HG02884 (cell line): ENCODE data around the gene GJA3.

ENCODE experiments used
- ATAC-seq: cut with Tn5 transposase; IDR thresholded peaks from one replicate; pipeline ENCODE4 v1.9.1; 2021; ENCODE audit warnings: mild to moderate bottlenecking, moderate library complexity; ENCODE audit not compliant: unreplicated experiment

GJA3 gene

DNA sequence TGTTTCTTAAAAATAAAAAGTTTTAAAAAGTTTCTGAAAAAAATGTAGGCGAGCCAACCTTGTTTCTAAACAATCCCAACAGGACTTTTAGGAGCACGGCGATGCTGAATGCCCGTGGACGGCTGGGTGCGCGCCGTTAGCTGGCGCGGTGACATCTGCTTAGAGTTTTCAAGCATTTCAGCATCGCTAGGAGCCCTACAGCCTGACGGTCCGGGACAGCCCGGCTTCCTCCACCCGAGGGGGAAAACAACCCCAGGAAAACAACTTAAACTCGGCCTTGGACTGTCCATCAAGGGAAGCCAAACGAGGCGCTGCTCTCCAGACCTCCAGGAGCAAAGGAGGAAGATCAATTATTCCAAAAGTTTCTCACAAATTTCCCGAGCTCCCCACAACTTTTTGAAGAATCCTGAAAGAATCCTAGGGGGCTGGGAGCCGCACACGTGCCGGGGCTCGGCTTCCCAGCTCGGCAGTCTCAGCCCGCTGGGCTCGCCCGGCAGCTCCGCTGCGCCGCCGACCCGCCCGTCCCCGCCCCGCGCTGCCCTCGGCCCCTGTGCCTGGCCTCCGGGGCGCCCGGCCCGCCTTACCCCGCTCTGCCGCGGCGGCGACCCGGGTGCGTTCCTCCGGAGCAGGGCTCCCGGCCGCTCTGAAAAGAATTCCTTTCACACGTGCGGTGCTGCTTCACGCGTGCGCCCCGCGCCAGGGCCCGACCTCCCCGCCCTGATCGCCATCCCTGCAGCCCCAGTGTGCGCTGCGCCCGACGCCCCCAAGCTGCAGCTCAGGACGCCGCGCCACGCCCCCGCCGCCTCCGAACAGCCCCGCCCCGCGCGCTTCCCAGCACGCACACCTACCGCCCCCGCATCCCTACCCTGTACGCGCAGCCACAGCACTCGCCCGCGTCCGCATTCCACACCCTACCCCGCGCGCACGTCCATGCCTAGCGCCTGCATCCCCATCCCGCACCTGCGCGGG lies at the start of gene GJA3:
GJA3 (minus strand) TSS at position 747 of the 969 bp plus-strand sequence. CDS start 17,764 bp downstream, outside the sequence.
- peak; percentile 54 for ATAC-seq

DNA sequence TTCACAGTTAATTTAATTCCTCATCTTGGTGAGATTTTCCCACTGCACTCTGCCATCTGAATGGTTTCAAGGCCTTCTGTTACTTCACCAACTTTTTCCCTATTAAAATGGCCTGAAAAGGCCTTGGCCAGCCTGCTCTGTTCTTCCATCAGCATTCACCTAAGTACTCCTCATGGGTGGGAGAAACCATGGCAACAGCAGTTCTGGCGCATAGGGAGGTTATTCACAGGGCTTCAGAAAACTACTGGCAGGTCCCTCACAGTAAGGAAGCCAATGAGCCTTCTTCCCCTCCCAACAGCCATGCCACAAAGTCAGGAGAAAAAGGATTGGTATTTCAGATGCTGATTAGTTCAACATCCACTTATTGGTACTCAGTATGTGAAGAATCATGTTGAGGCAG lies 49.1 kb upstream of the GJA3 start:
- no peak for ATAC-seq

DNA sequence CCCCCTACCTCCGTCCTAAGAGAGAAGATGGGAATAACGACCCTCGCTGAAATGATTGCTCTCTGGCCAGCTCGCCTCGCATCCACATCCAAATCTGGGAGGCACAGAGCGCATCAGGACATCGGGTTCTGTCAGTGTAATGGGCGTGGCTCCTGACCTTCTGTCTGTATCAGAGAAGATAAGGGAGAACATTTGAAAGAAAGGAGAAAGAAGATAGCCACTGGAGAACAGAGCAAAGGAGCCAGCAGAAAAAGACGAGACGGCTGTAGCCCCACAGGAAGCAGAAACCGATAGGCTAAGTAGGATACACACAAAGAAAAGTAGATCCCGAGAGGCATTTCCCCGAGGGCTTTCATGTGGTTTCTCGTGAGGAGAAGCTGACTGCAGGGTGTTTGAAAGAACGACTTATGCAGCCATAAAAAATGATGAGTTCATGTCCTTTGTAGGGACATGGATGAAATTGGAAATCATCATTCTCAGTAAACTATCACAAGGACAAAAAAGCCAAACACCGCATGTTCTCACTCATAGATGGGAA lies 45.9 kb upstream of the GJA3 start:
- no peak for ATAC-seq

DNA sequence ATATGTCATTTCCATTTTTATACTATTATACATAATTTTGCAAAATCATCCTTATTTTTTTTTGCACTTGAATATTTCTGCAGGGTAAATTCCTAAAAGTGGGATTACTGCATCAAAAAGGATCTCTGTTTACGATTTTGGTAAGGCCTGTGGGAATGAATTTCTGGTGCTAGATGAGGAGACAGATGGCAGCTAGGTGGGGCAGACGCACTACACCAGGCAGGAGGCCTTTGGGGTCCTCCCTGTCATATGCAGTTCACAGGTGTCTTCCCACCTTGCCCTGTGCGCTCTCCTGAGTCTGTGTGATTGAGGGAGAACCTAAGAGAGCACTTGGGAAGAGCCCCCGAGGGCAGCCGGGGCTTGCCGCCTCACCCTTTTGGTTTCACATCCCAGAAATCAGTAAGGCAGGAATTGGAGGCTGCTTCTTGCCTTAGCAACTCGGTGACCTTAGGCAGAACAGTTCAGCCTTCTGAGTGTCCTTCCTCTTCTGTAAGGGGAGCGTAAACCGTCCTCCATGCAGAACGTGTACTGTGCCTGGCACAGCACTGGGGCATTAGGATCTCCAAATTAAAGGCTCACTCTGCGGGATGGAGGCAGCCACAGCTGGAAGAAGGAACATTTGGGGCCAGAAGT lies 45.3 kb upstream of the GJA3 start:
- ATAC-seq: no peak

DNA sequence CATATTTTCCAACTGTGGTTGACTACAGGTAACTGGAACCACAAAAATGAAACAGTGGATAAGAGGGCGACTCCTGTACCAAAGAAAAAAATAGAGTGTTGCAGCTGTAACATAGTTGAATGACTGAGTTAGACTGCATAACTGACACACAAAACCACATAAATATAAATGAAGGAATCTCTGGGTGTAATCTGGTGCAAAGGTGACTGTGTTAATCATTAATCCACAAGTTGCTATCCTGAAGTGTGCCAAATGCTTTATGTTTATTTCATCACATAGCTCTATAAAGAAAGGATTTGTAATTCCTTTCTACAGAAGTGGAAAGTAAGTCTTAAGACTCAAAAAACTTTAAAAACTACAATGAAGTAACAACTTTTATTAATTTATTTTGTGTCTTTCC lies 37.9 kb upstream of the GJA3 start:
- no peak for ATAC-seq

DNA sequence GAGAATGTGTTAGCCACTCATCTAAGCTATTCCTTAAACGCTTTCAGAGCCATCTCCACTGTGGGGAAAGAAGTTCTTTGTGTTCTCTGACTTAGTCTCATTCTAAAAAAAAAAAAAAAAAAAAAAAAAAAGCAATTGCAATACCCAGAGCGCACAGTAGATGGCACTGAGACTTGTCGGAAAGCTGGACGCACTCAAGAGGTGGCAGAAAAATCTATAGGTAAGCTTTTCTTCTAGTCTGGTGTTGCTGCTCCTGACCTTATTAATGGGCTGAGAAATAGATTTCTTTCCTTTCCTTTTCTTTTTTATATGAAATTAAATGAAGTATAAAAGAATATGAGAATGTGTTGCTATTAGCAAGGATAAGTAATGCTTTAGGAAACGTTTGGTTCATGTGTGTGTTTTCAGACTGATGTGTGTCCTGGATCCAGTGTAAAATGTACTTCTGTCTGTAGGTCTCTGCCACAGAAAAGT lies 36.5 kb upstream of the GJA3 start:
- no peak for ATAC-seq

DNA sequence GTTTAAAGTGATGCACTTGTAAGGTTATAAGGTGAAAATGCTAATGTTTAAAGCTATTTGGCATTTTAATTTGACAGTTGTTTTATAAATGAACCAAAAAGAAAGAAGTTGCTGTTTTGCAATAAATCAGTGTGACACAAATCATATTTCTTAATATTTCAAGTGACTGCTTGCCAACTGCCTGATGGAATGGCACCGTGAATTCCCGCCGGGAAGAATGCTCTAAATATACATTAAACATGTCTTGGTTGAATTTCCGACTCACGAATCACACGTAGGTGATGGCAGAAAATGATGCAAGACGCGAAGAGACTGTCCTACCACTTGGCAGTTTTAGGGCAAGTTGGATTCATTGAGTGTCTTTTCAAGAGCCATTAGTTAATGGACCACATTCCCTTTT lies 34.9 kb upstream of the GJA3 start:
- ATAC-seq: no peak

DNA sequence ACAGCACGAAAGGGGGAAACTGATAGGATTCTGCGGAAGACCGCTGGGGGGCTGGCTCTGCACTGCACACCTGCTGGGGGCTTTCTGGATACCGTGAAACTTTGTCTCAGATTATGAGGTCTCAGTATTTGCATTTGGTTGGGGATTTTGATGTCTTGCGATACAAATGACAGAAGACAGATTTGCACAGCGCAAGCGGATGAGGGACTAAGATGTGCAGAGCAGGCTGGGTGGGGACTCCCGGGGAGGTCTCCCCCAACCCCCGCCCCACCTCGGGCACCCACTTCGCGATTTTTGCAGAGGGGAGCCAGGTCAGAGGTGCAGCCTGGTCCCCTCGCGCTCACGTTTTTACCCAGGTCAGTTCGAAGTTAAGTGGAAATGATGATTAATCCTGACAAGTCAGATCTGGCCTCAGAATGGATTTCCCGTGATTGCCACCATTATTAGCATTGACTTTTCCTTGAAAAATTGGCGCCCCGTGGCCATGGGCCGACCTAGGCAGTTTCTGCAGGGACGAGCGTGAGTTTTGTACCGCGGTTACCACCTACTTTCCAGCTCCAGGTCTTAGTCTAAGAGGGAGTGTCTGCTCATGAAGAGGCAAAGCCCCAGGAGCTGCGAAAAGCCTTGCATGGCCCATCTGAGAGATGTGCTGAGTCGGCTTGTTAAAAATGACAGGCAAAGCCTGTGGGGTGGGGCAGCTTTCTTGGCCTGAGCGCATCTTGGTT lies 33.2 kb upstream of the GJA3 start:
- no peak for ATAC-seq

DNA sequence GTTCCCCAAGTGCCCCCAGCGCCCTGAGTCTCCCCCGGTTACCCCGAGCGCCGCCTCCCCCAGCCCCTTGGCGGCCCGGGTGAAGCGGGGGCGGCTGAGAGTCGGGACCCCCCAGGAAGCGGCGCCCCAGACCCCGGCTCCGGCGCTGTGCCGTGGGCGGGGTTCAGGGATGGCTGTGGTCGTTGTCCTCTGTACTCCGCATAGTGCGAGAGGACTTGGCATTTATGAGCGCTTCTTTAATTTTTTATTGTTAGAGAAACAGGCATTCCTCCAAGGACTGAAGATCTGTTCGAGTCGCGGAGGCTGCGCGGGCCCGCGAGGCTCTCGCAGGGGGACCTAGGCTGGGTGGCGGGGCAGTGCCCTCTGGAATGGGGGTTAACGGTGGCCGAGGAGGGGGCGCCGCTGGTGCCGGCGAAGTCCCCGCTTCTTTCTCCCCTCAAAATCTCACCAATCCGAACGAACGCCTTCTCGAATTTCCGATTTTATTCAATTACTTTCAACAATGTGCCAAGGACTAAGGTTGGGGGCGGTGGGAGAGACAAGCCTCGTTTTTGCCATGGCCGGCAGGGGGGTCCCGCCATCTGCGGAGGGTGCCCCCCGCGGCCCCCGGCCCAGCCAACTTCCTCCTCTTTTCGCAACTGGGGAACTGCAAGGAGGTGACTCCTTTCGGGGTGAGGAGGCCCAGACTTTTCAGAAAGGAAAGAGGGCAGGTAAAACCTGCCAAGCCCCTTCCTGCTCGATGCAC lies 32.5 kb upstream of the GJA3 start:
- ATAC-seq: no peak

DNA sequence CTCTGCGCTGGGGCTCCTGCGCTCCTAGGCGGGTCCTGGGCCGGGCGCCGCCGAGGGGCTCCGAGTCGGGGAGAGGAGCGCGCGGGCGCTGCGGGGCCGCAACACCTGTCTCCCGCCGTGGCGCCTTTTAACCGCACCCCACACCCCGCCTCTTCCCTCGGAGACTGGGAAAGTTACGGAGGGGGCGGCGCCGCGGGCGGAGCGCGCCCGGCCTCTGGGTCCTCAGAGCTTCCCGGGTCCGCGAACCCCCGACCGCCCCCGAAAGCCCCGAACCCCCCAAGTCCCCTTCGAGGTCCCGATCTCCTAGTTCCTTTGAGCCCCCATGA lies 31.9 kb upstream of the GJA3 start, which contains the start of gene GJB2:
GJB2 (minus strand) TSS at position 103 of the 326 bp plus-strand sequence. CDS start 3,357 bp downstream, outside the sequence.
- ATAC-seq: no peak

DNA sequence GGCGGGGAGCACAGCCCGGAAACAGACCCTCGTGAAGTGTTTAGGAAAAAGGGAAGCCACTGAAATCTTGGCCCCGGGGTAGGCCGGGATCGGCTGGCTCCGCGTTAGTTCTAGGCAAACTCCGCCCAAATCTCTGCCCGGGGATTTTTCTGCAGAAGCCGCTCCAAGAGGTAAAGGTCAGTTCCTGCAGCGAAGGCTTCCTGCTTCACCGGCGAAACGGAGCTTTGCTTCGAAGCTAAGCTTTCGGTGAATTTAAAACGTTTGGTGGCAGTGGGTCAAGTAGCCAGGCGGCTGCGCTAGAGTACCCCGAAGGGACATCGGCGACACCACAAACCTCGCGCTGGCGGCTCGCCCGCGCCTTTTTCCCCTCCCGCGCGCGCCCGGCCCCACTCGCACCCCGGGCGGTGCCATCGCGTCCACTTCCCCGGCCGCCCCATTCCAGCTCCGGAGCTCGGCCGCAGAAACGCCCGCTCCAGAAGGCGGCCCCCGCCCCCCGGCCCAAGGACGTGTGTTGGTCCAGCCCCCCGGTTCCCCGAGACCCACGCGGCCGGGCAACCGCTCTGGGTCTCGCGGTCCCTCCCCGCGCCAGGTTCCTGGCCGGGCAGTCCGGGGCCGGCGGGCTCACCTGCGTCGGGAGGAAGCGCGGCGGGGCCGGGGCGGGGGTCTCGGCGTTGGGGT lies 31.4 kb upstream of the GJA3 start:
- ATAC-seq: no peak

DNA sequence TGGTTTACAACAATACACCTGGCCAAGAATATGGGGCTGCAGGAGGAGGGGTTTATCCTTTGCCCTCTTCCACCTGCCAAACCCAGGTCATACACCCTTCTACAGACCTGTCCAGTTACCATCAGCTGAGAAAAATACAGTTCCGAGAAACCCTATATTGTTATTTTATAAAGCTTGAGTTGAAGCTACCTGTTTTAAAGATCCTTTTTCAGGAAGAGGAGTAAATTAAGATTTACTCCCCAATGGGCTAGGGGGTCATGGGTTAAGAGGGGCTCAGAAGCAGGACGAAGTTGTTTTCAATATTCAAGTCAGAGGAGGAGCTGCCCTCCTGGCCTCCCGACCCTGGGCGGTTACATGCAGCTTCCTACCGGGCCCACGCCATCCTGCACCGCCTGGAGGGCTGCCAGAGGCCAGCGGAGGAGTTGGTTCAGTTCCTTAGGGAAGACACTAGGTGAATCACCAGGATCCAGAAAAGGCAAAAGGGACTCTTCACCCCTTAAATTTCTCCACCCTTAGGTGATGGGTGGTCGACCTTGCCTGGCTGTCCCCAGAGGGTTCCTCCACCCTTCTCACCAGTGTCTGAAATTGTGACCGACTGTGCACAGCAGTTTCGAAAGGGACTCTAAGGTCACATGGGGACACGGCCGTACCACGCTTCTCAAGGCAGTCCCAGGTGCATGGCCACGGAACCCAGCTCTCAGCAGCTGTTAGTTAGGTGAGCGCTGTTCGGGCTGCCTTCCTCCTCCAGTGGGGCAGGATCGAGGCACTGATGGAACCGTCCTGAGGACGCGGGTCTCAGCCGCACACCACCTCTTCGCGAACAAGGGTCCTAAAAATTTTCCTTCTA lies 30.7 kb upstream of the GJA3 start:
- no peak for ATAC-seq

DNA sequence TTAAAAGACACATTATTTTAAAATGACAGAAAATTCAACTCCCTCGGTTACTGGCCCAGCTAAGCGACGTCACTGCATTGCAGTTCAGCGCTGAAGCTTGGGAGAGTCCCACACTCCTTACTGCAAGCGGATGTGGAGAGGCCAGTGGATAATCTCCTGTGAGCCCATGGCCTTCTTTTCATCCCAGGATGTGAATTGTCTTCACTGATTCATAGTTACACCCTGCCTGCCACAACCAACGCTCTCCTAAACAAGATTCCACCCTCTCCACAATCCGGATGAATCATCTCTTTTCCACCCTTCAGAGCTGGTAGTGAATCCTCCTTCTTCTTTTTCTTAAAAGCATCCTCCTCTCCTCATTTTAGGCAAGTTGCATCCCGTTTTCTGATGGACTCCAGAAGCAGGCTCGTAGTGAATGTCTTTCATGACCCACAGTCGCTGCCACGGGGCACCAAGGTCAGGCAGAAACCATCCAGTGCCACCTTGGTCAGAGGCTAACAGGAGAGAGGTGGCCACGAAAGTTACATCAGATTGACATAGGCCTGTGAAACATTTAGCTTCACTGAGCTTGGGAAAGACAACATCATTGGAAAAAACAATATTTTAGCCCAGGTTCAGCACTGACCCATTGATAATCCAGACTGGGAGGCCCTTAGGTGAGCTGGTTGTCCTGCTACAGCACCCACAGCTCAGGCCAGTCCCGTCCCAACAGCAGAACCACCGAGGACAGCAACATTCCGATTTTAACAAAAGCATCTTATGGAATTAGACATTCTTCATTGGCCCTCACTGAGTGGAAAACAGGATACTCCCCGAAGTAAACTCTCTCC lies 29.8 kb upstream of the GJA3 start:
- no peak for ATAC-seq

DNA sequence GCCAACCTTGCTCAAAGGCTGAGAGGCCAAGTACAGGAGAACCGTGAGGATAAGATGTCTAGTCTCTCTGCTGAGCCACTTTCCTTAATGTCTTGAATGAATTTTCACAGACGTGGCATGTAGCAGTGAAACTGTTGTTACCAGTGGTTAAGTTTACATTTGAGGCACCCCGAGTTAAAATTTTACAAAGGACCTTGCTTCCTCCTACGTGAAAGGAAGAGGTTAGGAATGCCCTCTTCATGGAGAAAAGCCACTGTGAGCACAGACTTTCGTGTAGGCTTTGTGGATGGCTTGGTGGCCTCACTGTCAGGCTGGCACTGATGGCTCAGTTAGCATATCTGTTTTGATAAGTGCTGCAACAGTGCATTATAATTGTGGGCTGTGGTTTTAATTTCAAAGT lies 29.2 kb upstream of the GJA3 start:
- no peak for ATAC-seq

DNA sequence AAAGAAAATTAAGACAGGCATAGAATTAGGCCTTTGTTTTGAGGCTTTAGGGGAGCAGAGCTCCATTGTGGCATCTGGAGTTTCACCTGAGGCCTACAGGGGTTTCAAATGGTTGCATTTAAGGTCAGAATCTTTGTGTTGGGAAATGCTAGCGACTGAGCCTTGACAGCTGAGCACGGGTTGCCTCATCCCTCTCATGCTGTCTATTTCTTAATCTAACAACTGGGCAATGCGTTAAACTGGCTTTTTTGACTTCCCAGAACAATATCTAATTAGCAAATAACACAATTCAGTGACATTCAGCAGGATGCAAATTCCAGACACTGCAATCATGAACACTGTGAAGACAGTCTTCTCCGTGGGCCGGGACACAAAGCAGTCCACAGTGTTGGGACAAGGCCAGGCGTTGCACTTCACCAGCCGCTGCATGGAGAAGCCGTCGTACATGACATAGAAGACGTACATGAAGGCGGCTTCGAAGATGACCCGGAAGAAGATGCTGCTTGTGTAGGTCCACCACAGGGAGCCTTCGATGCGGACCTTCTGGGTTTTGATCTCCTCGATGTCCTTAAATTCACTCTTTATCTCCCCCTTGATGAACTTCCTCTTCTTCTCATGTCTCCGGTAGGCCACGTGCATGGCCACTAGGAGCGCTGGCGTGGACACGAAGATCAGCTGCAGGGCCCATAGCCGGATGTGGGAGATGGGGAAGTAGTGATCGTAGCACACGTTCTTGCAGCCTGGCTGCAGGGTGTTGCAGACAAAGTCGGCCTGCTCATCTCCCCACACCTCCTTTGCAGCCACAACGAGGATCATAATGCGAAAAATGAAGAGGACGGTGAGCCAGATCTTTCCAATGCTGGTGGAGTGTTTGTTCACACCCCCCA lies 28.1 kb upstream of the GJA3 start:
- ATAC-seq: no peak

DNA sequence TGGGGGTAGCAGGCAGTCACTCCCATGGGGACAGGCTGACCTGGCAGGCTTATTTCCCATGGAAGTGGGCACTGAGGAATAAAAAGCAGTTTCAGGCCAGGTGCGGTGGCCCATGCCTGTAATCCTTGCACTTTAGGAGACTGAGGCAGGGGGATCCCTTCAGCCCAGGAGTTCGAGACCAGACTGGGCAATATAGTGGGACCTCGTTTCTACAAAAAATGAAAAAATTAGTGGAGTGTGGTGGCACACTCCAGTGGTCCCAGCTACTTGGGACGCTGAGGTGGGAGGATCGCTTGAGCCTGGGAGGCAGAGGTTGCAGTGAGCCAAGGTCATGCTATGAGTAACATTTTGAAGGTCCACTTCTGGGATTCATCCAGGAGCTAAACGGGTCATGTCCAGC lies 25.9 kb upstream of the GJA3 start:
- no peak for ATAC-seq

DNA sequence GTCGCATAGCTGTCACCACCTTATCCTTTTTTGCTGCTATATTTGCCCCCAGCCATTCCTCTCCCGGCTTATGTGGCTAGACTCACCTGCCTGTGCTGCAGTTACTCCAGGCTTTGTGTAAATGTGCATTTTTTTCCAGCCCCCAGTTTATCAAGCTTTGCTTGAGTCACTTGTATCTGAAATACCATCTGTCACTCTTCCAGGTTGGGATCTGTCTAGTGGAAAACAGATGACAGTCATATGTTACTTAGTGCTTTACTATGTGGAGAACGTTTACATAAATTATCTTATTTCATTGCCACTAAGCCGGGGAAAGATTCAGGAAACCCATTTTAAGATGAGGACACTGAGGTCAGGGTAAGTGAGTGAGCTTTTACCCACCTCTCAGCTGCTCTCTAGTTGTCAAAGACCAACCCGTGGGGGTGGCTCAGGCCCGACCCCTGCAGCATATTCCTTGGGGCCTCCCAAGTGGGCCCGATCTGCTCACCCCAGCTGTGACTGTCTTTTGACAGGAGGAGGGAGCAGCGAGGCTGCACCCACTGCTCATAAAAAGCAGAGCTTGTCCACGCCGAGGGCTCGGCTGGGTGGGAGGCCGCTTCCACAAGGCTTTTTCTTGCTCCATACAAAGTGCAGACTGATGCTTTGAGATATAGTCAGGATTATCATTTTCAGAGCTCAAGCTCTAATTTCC lies 24.7 kb upstream of the GJA3 start:
- ATAC-seq: no peak
